Stromal cell of bone marrow (primary cell): ENCODE measurements around the gene CD86.
"Not testable (repeated sequence)": the region's sequence is repeated elsewhere in the genome, so short reads cannot be mapped to it uniquely, and the experiment has no call there.

ENCODE experiments used
- DNase-seq: peaks from one replicate; pipeline ENCODE4 v3.0.0-alpha.2; 2012; ENCODE audit warnings: low read depth

The CD86 gene

GRCh38 chr3:122164983-122165382 lies 109.8 kb downstream of the CD86 start:
- DNase-seq: not testable (repeated sequence)

GRCh38 chr3:122167630-122168029 lies 112.5 kb downstream of the CD86 start:
- no peak for DNase-seq

GRCh38 chr3:122168044-122168443 lies 112.9 kb downstream of the CD86 start:
- no peak for DNase-seq

GRCh38 chr3:122169911-122170310 lies 114.7 kb downstream of the CD86 start:
- DNase-seq: no peak
